ENCODE data around the gene CACHD1. TPM values are rescaled to one million over a fixed set of nuclear protein-coding genes. Genes with fewer than 3 reads are reported as not detected.
A peak's percentile ranks its signal among the peaks of the same experiment; 100 is the strongest.

Gene CACHD1
- 2.9 and 3.9 TPM in 2 replicates for total RNA-seq (2022)
- Bru-seq, nascent RNA: percentile 46 among the genes with signal in this experiment
- percentile 38 among the genes with signal in this experiment for BruChase-seq, experiment 1, labeled RNA remaining after a 6-hour chase
- BruChase-seq, experiment 2, labeled RNA remaining after a 2-hour chase: percentile 39 among the genes with signal in this experiment
- long read RNA-seq, full-length matches to known transcripts: 13 of 16 reads
- long read RNA-seq, partial matches to known transcripts: 1 of 16 reads
- long read RNA-seq, other reads (novel, unspliced or antisense): 2 of 16 reads

DNA sequence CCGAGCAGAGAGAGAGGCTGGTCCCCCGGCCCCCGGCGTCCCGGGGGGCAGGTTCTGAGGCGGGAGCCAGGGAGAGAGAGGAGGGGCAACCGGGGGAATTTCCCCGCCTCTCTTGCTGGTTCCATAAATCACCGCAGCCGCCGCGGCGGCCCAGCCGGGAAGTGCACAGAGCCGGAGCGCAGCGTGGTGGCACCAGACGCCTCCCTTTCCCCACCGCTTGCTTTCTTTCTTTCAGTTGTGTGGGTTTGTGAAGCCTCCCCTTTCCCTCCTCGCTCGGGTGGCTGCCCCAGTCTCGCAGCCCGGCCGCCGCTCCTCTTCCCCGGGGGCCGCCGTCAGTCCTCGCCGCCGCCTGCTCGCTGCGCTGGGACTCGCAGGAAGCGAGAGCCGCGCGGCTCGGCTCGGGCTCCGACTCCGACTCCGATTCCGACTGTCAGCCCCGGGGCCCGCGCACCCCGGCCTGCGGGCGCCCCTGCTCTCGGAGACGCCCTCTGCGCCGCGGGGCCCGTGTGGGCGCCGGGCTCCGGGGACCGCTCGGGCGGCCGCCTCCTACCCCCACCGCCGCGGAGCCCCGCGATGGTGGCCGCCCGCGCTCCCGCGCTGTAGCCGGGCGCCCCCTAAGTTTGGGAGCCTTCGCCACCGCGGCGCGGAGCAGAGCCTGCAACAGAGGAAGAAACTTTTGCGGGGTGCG, at the start of gene CACHD1:
Gene CACHD1 (plus strand): TSS at position 153 of the 688 bp plus-strand sequence. CDS start 616 bp downstream, outside the sequence.
- Mint-ChIP-seq H3K36me3 (ENCODE audit: insufficient read depth, unreplicated experiment) (no peaks in the 10 kb centered on the region), H3K9me3 (ENCODE audit: unreplicated experiment) (no peaks in the 10 kb centered on the region), H3K4me1 (ENCODE audit: insufficient read depth, unreplicated experiment) (peaks cover 28% of the 10 kb centered on the region), H3K4me3 (ENCODE audit: unreplicated experiment) (peak within 1 kb of the TSS; percentile 83), H3K27ac (ENCODE audit: low read depth, unreplicated experiment) (peak within 1 kb of the TSS; percentile 37), H3K27me3 (ENCODE audit: insufficient read depth, unreplicated experiment) (peaks cover 8% of the 10 kb centered on the region)
- intact Hi-C loops (cut with micrococcal nuclease): loop anchor here (1.0 to 5.0 kb wide), 4 partner anchors 37 to 355 kb away; no protein-coding TSS in a partner anchor
- CTCF ChIA-PET: no interaction called here
- TF ChIP-seq, protein P1, sequence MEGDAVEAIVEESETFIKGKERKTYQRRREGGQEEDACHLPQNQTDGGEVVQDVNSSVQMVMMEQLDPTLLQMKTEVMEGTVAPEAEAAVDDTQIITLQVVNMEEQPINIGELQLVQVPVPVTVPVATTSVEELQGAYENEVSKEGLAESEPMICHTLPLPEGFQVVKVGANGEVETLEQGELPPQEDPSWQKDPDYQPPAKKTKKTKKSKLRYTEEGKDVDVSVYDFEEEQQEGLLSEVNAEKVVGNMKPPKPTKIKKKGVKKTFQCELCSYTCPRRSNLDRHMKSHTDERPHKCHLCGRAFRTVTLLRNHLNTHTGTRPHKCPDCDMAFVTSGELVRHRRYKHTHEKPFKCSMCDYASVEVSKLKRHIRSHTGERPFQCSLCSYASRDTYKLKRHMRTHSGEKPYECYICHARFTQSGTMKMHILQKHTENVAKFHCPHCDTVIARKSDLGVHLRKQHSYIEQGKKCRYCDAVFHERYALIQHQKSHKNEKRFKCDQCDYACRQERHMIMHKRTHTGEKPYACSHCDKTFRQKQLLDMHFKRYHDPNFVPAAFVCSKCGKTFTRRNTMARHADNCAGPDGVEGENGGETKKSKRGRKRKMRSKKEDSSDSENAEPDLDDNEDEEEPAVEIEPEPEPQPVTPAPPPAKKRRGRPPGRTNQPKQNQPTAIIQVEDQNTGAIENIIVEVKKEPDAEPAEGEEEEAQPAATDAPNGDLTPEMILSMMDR (IDR thresholded peaks at IDR 0.05; ENCODE audit: unreplicated experiment): peak; percentile 24
- POLR2A ChIA-PET: interaction anchor here (0.6 to 1.3 kb wide), 5 partner anchors 34 to 160 kb away, joined by 3 to 4 read pairs (median 3); no protein-coding TSS in a partner anchor
- no TSS peak for BruUV-seq (replicated peaks)
- DNase-seq (ENCODE audit: unreplicated experiment): peak; percentile 76

DNA sequence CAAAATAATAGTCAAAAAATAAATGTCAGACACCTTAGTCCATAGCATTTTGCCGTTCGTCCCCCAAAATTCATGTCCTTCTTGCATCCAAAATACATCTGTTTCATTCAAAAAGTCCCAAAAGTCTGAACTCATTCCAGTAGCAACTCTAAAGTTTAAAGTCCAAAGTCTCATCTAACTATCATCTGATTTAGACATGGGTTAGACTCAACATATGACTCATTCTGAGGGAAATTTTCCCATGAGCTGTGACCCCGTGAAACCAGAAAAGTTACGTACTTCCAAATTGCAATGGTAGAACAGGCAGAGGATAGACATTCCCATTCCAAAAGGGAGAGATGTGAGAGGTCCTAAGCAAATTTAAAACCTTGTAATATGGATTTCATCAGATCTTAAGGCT, 48.6 kb upstream of the CACHD1 start:
- no TSS peak for BruUV-seq (replicated peaks)

DNA sequence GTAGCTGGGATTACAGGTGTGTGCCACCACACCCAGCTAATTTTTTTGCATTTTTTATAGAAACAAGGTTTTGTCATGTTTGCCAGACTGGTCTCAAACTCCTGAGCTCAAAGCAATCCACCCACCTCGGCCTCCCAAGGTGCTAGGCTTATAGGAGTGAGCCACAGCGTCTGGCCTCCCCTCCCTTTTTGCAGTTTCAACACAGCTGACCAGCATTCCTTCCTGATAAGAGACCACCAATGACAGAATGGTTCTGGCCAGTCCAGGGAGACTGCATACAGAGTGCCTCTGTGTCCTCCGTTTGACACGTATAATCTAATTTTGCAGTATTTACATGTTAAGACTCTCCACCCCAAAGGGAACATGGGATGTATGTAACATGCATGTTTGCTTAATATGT, 46.4 kb upstream of the CACHD1 start:
- TF ChIP-seq, protein P1 (IDR thresholded peaks at IDR 0.05; ENCODE audit: unreplicated experiment): no peak
- intact Hi-C loops (cut with micrococcal nuclease): no loop called here
- Mint-ChIP-seq H3K9me3 (ENCODE audit: unreplicated experiment) (no peaks in the 10 kb centered on the region), H3K36me3 (ENCODE audit: insufficient read depth, unreplicated experiment) (no peaks in the 10 kb centered on the region), H3K27me3 (ENCODE audit: insufficient read depth, unreplicated experiment) (no peaks in the 10 kb centered on the region), H3K27ac (ENCODE audit: low read depth, unreplicated experiment) (no peak overlapping the region), H3K4me3 (ENCODE audit: unreplicated experiment) (no peak overlapping the region), H3K4me1 (ENCODE audit: insufficient read depth, unreplicated experiment) (no peaks in the 10 kb centered on the region)
- no TSS peak for BruUV-seq (replicated peaks)
- DNase-seq (ENCODE audit: unreplicated experiment): no peak
- ChIA-PET CTCF (interaction anchor here (1.6 kb wide), 1 partner anchor 11 kb away, joined by 8 read pairs; no protein-coding TSS in a partner anchor), POLR2A (no interaction called here)

More for the DNA sequence above, 48.6 kb upstream of the CACHD1 start:
- DNase-seq (ENCODE audit: unreplicated experiment): peak; percentile 4
- intact Hi-C loops (cut with micrococcal nuclease): no loop called here
- TF ChIP-seq, protein P1 (IDR thresholded peaks at IDR 0.05; ENCODE audit: unreplicated experiment): no peak
- ChIA-PET POLR2A (interaction anchor here (0.7 kb wide), 1 partner anchor 27 kb away, joined by 3 read pairs; no protein-coding TSS in a partner anchor), CTCF (interaction anchor here (0.6 to 1.4 kb wide), 2 partner anchors 10 to 311 kb away, joined by 3 to 5 read pairs; no protein-coding TSS in a partner anchor)
- no peaks in the 10 kb centered on the region for H3K4me1 Mint-ChIP-seq (ENCODE audit: insufficient read depth, unreplicated experiment)
- no peak overlapping the region for H3K4me3 Mint-ChIP-seq (ENCODE audit: unreplicated experiment)
- no peaks in the 10 kb centered on the region for H3K9me3 Mint-ChIP-seq (ENCODE audit: unreplicated experiment)
- H3K27ac Mint-ChIP-seq (ENCODE audit: low read depth, unreplicated experiment): no peak overlapping the region
- H3K27me3 Mint-ChIP-seq (ENCODE audit: insufficient read depth, unreplicated experiment): no peaks in the 10 kb centered on the region
- no peaks in the 10 kb centered on the region for H3K36me3 Mint-ChIP-seq (ENCODE audit: insufficient read depth, unreplicated experiment)

DNA sequence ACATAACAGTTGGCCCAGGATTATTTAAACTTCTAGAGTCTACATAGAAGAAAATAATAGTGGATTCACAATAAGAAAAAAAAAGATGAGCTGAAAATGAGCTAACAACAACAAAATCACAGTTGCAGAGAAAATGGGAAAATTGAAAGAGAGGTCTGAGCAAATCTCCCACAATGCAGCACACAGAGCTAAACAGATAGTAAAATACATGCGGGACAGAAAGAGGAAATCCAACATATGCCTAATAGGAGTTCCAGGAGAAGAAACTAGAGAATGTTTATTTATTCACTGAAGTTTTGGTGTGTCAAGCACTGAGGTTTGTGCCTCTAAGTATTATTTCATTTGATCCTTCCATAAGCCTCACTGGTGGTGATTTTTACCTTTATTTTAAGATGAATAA, 45.5 kb upstream of the CACHD1 start:
- Mint-ChIP-seq H3K4me1 (ENCODE audit: insufficient read depth, unreplicated experiment) (no peaks in the 10 kb centered on the region), H3K4me3 (ENCODE audit: unreplicated experiment) (no peak overlapping the region), H3K27ac (ENCODE audit: low read depth, unreplicated experiment) (no peak overlapping the region), H3K27me3 (ENCODE audit: insufficient read depth, unreplicated experiment) (no peaks in the 10 kb centered on the region), H3K9me3 (ENCODE audit: unreplicated experiment) (no peaks in the 10 kb centered on the region), H3K36me3 (ENCODE audit: insufficient read depth, unreplicated experiment) (no peaks in the 10 kb centered on the region)
- TF ChIP-seq, protein P1 (IDR thresholded peaks at IDR 0.05; ENCODE audit: unreplicated experiment): no peak
- CTCF ChIA-PET: interaction anchor here (0.9 kb wide), 2 partner anchors 127 to 160 kb away, joined by 3 to 4 read pairs; no protein-coding TSS in a partner anchor
- POLR2A ChIA-PET: no interaction called here
- BruUV-seq (replicated peaks): no TSS peak
- no peak for DNase-seq (ENCODE audit: unreplicated experiment)
- intact Hi-C loops (cut with micrococcal nuclease): no loop called here
